HepG2 (cell line): ENCODE results near the gene LRRC15.

Experiments used
- MTA3 ChIP-seq: sonication (generic); formaldehyde crosslinking; IDR thresholded peaks from 2 replicates; pipeline ENCODE4 v1.4.0; 2020; ENCODE audit warnings: missing genetic modification reagents
- NCOR1 ChIP-seq: fragments of 200-600 bp; sonication (generic); IDR thresholded peaks from 2 replicates; pipeline ENCODE4 v1.7.0; 2017; ENCODE audit warnings: antibody characterized with exemption, low read length, borderline replicate concordance
- TAF1 ChIP-seq: sonication (generic); formaldehyde crosslinking; IDR thresholded peaks from 2 replicates; pipeline ENCODE4 v1.4.0; 2020; ENCODE audit warnings: missing genetic modification reagents

DNA sequence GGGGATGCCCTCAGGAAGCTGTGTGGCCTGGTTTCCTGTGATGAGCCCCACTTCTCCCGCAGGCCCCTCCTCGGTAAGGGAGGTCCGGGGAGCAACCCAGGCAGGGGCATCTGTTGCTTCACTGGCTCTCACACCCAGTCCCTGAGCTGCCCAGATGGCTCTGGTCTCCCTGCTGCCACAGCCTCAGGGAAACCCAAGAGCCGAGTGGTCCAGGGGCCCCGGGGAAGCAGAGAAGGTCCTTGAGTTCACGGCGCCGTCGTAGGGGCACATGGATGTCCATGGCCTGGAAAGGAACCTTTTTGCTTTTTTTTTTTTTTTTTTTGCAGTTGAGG lies 13.3 kb upstream of the LRRC15 start:
- no peak for TF ChIP-seq MTA3 (CRISPR knock-in tag)
- no peak for TF ChIP-seq TAF1
- TF ChIP-seq NCOR1 = no peak
